Activated CD8-positive, alpha-beta T cell treated with anti-CD3 and anti-CD28 coated beads, Interleukin-2, amount 10 ng/mL, durations not matched to agents 7 days and 5 days (primary cell): ENCODE results near the gene GLS. TPM values are rescaled to one million over a fixed set of nuclear protein-coding genes. Genes with fewer than 3 reads are reported as not detected.
"Not testable (repeated sequence)": the region's sequence is repeated elsewhere in the genome, so short reads cannot be mapped to it uniquely, and the experiment has no call there.

Source experiments
- ATAC-seq: fragments of 150-1000 bp; cut with Tn5 transposase; one replicate; pipeline ENCODE4 v1.10.0; 2021; ENCODE audit warnings: moderate library complexity
- CTCF ChIA-PET: fragments of 350-600 bp; sonication (Branson Sonifier 250); formaldehyde crosslinking; loops from one replicate; lab custom pipeline; 2021; ENCODE audit warnings: antibody characterized with exemption; lab: Charles Lee
- POLR2A ChIA-PET: fragments of 350-600 bp; sonication (Branson Sonifier 250); formaldehyde crosslinking; loops from one replicate; lab custom pipeline; 2021; ENCODE audit warnings: antibody characterized with exemption; lab: Charles Lee
- DNase-seq: peaks from one replicate; pipeline ENCODE4 v3.0.0-alpha.2; 2020
- H3K27ac Mint-ChIP-seq: one replicate; pipeline ENCODE4 v1.8.0; 2021; ENCODE audit warnings: mild to moderate bottlenecking, mixed read lengths
- H3K27me3 Mint-ChIP-seq: one replicate; pipeline ENCODE4 v1.8.0; 2021; ENCODE audit warnings: low read depth, mixed read lengths
- H3K36me3 Mint-ChIP-seq: one replicate; pipeline ENCODE4 v1.8.0; 2021; ENCODE audit warnings: low read depth, mixed read lengths
- H3K4me1 Mint-ChIP-seq: one replicate; pipeline ENCODE4 v1.8.0; 2021; ENCODE audit warnings: low read depth, mixed read lengths
- H3K4me3 Mint-ChIP-seq: one replicate; pipeline ENCODE4 v1.8.0; 2021; ENCODE audit warnings: mild to moderate bottlenecking, mixed read lengths
- H3K9me3 Mint-ChIP-seq: one replicate; pipeline ENCODE4 v1.8.0; 2022; ENCODE audit warnings: mixed read lengths; ENCODE audit not compliant: insufficient read depth
- total RNA-seq, 2 experiments: library from RNA; stranded (reverse); gene quantifications; one replicate each; pipeline ENCODE4 v1.2.3, GENCODE V29; 2021

Gene GLS
- total RNA-seq, 2 experiments from 2014 or later: 162 to 193 TPM

GRCh38 chr2:190959911-190960788 is 79.5 kb downstream of the GLS start:
- Mint-ChIP-seq H3K36me3 (peaks cover 67% of the 10 kb centered on the region), H3K4me1 (peaks cover 12% of the 10 kb centered on the region), H3K27me3 (no peaks in the 10 kb centered on the region), H3K27ac (no peak overlapping the region), H3K4me3 (no peak overlapping the region), H3K9me3 (no peaks in the 10 kb centered on the region)
- ChIA-PET POLR2A (interaction anchor here (0.6 to 1.6 kb wide), 4 partner anchors 13 to 172 kb away, joined by 3 to 6 read pairs (median 4); no protein-coding TSS in a partner anchor), CTCF (interaction anchor here (1.0 to 1.9 kb wide), 3 partner anchors 12 to 179 kb away, joined by 3 to 7 read pairs (median 5); no protein-coding TSS in a partner anchor)
- DNase-seq (no peak), ATAC-seq (no peak)

GRCh38 chr2:190961117-190961516 is 80.5 kb downstream of the GLS start:
- CTCF ChIA-PET: interaction anchor here (1.9 kb wide), 1 partner anchor 13 kb away, joined by 7 read pairs; no protein-coding TSS in a partner anchor
- POLR2A ChIA-PET: interaction anchor here (0.6 to 1.5 kb wide), 3 partner anchors 14 to 173 kb away, joined by 3 to 6 read pairs (median 3); partner anchors contain the start of gene GLS
- H3K27ac Mint-ChIP-seq, DNase-seq, H3K4me3 Mint-ChIP-seq, H3K27me3 Mint-ChIP-seq, H3K9me3 Mint-ChIP-seq, ATAC-seq: not testable (repeated sequence)
- H3K4me1 Mint-ChIP-seq: peaks cover 13% of the 10 kb centered on the region
- H3K36me3 Mint-ChIP-seq: peaks cover 68% of the 10 kb centered on the region

GRCh38 chr2:190961918-190962487 is 81.4 kb downstream of the GLS start:
- Mint-ChIP-seq H3K36me3 (peaks cover 68% of the 10 kb centered on the region), H3K4me3 (no peak overlapping the region), H3K9me3 (no peaks in the 10 kb centered on the region), H3K27ac (peak overlapping the region; percentile 16), H3K4me1 (peaks cover 16% of the 10 kb centered on the region), H3K27me3 (no peaks in the 10 kb centered on the region)
- ChIA-PET CTCF (no interaction called here), POLR2A (no interaction called here)
- ATAC-seq: no peak
- DNase-seq: no peak

DNA sequence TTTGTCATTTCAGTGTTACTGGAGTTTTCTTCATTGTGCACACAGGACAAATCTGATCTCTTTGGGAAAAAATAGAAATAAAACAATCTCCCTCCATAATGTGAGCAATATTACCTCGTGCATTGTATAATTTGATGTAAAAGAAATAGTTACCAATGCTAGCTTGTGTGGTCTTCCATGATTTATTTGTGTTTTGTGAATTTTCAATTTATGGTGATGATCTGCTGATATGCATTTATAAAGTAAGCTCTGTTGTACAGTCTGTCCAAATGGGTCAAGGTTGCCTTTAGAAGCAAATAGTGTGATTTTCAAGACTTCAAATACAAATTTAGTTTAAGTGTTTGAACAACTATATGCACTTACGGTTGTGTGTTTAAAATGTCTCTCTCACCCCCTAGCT is 82.5 kb downstream of the GLS start:
- CTCF ChIA-PET: interaction anchor here (0.7 to 2.5 kb wide), 4 partner anchors 19 to 183 kb away, joined by 3 to 8 read pairs (median 4); no protein-coding TSS in a partner anchor
- ATAC-seq (no peak), DNase-seq (no peak)
- Mint-ChIP-seq H3K9me3 (no peaks in the 10 kb centered on the region), H3K4me1 (peaks cover 22% of the 10 kb centered on the region), H3K4me3 (no peak overlapping the region), H3K27ac (no peak overlapping the region), H3K36me3 (peaks cover 72% of the 10 kb centered on the region), H3K27me3 (no peaks in the 10 kb centered on the region)
- POLR2A ChIA-PET: interaction anchor here (1.4 kb wide), 1 partner anchor 9 kb away, joined by 4 read pairs; no protein-coding TSS in a partner anchor

DNA sequence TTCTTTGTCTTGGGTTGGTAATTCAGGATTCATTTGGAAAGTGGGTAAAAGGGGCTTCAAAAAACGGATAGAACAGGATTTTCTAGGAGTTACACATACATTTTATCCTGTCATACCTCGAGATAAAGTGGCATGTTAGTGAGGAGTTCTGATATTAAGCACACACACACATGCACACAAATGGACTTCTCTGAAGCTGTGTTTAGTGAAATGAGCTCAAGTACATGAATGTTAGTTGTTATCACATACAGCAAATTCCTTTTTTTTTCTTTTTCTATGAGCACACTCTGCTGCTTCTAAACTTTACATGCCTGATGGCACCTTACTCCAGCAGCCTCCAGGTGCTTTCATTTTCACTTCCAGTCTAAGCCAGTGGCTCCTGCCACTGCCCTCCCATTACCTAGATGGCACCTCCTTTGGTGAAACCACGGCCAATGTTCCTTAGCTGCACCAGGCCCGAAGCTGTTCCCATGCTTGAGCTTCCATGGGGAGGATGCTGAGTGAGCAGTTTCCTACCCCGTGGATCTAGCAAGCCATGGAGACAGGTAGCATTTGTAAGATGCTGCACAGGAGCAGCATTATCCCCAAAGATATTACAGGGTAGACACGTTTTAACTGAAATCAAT is 83.7 kb downstream of the GLS start:
- ChIA-PET POLR2A (interaction anchor here (0.9 to 1.8 kb wide), 3 partner anchors 8 to 18 kb away, joined by 4 to 8 read pairs (median 4); no protein-coding TSS in a partner anchor), CTCF (interaction anchor here (1.5 to 2.5 kb wide), 4 partner anchors 17 to 184 kb away, joined by 4 to 8 read pairs (median 6); no protein-coding TSS in a partner anchor)
- Mint-ChIP-seq H3K27ac (peak overlapping the region; percentile 78), H3K4me3 (no peak overlapping the region), H3K9me3 (no peaks in the 10 kb centered on the region), H3K36me3 (peaks cover 73% of the 10 kb centered on the region), H3K27me3 (no peaks in the 10 kb centered on the region), H3K4me1 (peaks cover 29% of the 10 kb centered on the region)
- peak; percentile 47 for ATAC-seq
- DNase-seq: no peak

DNA sequence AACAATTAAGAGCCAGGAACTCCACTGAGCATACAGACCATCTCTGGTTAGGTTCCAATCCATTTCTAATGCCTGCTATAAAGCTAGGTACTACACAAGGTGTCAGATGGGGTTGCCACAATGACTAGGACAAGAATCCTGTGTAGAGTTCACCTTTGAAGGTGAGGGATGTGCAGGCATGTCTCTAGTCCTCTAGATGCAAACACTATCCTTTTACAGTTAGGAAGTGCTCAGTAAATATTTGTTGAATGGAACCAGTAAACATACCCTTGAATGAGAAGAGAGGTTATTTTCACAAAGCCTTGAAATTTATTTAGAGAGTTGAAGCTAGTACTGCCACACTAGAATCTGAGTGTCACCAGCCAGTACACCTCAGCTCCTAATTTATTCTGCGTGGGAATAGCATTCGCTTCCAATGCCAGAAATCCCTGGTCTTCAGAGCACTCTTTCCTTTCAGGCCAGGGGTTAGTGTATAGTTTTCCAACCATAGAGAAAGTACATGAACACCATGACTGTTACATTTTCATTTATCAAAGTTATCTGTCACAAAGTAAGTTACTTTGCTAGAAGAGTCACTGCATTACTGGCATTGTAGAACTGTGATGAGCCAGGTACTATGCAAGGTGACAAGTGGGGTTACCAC is 85.1 kb downstream of the GLS start:
- Mint-ChIP-seq H3K4me1 (peaks cover 38% of the 10 kb centered on the region), H3K36me3 (peaks cover 82% of the 10 kb centered on the region), H3K9me3 (no peaks in the 10 kb centered on the region), H3K27me3 (no peaks in the 10 kb centered on the region), H3K27ac (no peak overlapping the region), H3K4me3 (no peak overlapping the region)
- ChIA-PET CTCF (interaction anchor here (0.7 to 2.5 kb wide), 2 partner anchors 185 to 190 kb away, joined by 4 to 8 read pairs; no protein-coding TSS in a partner anchor), POLR2A (interaction anchor here (0.9 to 1.8 kb wide), 4 partner anchors 19 to 183 kb away, joined by 3 to 8 read pairs (median 4); no protein-coding TSS in a partner anchor)
- DNase-seq (no peak), ATAC-seq (no peak)

- DNase-seq: no peak
- H3K36me3 Mint-ChIP-seq: peaks cover 83% of the 10 kb centered on the region
- ATAC-seq: no peak
- H3K27ac Mint-ChIP-seq: peak overlapping the region; percentile 52
- ChIA-PET CTCF (interaction anchor here (1.0 to 1.8 kb wide), 8 partner anchors 9 to 68 kb away, joined by 3 to 9 read pairs (median 4); no protein-coding TSS in a partner anchor), POLR2A (interaction anchor here (1.0 to 1.7 kb wide), 2 partner anchors 18 to 87 kb away, joined by 3 to 4 read pairs; no protein-coding TSS in a partner anchor)
- no peaks in the 10 kb centered on the region for H3K27me3 Mint-ChIP-seq
- no peaks in the 10 kb centered on the region for H3K9me3 Mint-ChIP-seq
- no peak overlapping the region for H3K4me3 Mint-ChIP-seq
- H3K4me1 Mint-ChIP-seq: peaks cover 46% of the 10 kb centered on the region
These were observed 87.9 kb downstream of the GLS start for GRCh38 chr2:190968522-190968921.

DNA sequence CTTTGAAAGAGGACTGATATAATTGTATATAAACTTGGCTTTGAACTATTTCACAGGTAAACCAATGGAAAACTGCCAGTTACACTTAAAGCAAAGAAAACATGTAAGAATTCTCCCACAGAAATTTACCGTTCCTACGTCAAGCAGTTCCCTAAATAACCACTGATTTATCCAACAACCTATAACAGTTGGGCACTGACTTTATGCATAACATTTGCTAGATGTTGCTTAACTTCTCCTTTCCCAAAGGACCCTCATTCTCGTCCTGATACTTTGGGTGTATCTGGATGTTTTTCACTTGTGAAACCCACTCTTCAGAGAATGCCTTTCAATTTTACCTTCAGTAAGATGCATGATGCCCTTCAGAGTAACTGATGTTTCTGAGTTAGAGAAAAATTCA is 89.5 kb downstream of the GLS start:
- peaks cover 44% of the 10 kb centered on the region for H3K4me1 Mint-ChIP-seq
- peak overlapping the region; percentile 61 for H3K27ac Mint-ChIP-seq
- CTCF ChIA-PET: no interaction called here
- peaks cover 84% of the 10 kb centered on the region for H3K36me3 Mint-ChIP-seq
- H3K27me3 Mint-ChIP-seq: no peaks in the 10 kb centered on the region
- H3K4me3 Mint-ChIP-seq: no peak overlapping the region
- DNase-seq (no peak), ATAC-seq (no peak)
- POLR2A ChIA-PET: interaction anchor here (1.0 to 1.2 kb wide), 2 partner anchors 14 to 59 kb away, joined by 3 to 4 read pairs; no protein-coding TSS in a partner anchor
- H3K9me3 Mint-ChIP-seq: no peaks in the 10 kb centered on the region

GRCh38 chr2:190970873-190971506 is 90.4 kb downstream of the GLS start:
- ATAC-seq (peak; percentile 7), DNase-seq (no peak)
- Mint-ChIP-seq H3K9me3 (no peaks in the 10 kb centered on the region), H3K4me3 (no peak overlapping the region), H3K4me1 (peaks cover 45% of the 10 kb centered on the region), H3K27me3 (no peaks in the 10 kb centered on the region), H3K27ac (peak overlapping the region; percentile 61), H3K36me3 (peaks cover 89% of the 10 kb centered on the region)
- ChIA-PET POLR2A (interaction anchor here (0.6 to 1.6 kb wide), 3 partner anchors 13 to 184 kb away, joined by 3 to 7 read pairs (median 4); no protein-coding TSS in a partner anchor), CTCF (no interaction called here)

GRCh38 chr2:190972213-190972612 is 91.6 kb downstream of the GLS start:
- ChIA-PET CTCF (no interaction called here), POLR2A (interaction anchor here (1.0 to 2.4 kb wide), 6 partner anchors 9 to 42 kb away, joined by 3 to 7 read pairs (median 4); no protein-coding TSS in a partner anchor)
- Mint-ChIP-seq H3K9me3 (no peaks in the 10 kb centered on the region), H3K4me3 (no peak overlapping the region), H3K27me3 (no peaks in the 10 kb centered on the region), H3K36me3 (peaks cover 89% of the 10 kb centered on the region), H3K27ac (peak overlapping the region; percentile 14), H3K4me1 (peaks cover 46% of the 10 kb centered on the region)
- DNase-seq: no peak
- ATAC-seq: no peak
